KOPT-K1 (cell line): ENCODE results near the gene CHD5.
"Not testable (repeated sequence)": the region's sequence is repeated elsewhere in the genome, so short reads cannot be mapped to it uniquely, and the experiment has no call there.

Experiments used
- H3K27ac ChIP-seq: fragments of 200-600 bp; sonication (generic); 2 replicates; pipeline ENCODE4 v1.5.1; 2016; ENCODE audit warnings: antibody characterized with exemption, mild to moderate bottlenecking, low read depth, low read length; ENCODE audit not compliant: poor library complexity, severe bottlenecking
- H3K36me3 ChIP-seq: fragments of 200-600 bp; sonication (generic); 2 replicates; pipeline ENCODE4 v1.5.1; 2017; ENCODE audit warnings: antibody characterized with exemption, mild to moderate bottlenecking, low read length, moderate library complexity; ENCODE audit not compliant: insufficient read depth
- H3K9me3 ChIP-seq: fragments of 200-600 bp; sonication (generic); 2 replicates; pipeline ENCODE4 v1.5.1; 2017; ENCODE audit warnings: antibody characterized with exemption, low read length, mild to moderate bottlenecking; ENCODE audit not compliant: insufficient read depth, poor library complexity, severe bottlenecking

CHD5 gene

GRCh38 chr1:6083801-6084446, 96.2 kb downstream of the CHD5 start:
- Histone ChIP-seq H3K9me3 (no peaks in the 10 kb centered on the region), H3K27ac (no peak overlapping the region), H3K36me3 (peaks cover 83% of the 10 kb centered on the region)

GRCh38 chr1:6083385-6083784, 96.7 kb downstream of the CHD5 start:
- no peaks in the 10 kb centered on the region for H3K9me3 ChIP-seq
- no peak overlapping the region for H3K27ac ChIP-seq
- peaks cover 85% of the 10 kb centered on the region for H3K36me3 ChIP-seq

DNA sequence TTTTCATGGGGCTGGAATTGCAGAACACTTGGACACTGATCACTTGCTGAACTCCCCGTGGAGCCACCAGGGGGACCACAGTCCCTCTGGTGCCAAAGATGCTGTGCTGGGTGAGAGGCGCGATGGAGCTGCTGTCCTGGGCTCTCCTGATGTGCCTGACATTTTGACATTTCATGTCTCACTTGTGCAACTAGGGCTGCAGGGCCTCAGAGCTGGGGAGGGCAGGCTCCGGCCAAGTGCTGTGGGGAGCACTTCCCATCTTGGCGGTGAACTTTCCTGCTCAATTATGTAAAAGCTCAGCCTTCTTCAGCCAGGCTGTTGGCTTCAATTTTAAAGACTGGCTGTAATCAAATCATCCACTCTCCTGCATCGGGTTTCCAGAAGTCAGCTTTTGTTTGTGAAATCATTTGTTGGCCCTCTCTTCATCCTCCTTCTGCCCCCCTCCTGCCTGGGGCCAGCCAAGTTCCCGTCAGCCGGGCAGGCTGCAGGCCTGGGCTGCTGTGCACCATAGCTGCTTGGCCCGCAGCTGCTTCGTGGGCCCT, 97.6 kb downstream of the CHD5 start:
- Histone ChIP-seq H3K36me3 (peaks cover 87% of the 10 kb centered on the region), H3K27ac (no peak overlapping the region), H3K9me3 (no peaks in the 10 kb centered on the region)

- no peak overlapping the region for H3K27ac ChIP-seq
- H3K36me3 ChIP-seq: peaks cover 90% of the 10 kb centered on the region
- H3K9me3 ChIP-seq: no peaks in the 10 kb centered on the region
These were observed 98.2 kb downstream of the CHD5 start for GRCh38 chr1:6081901-6082300.

GRCh38 chr1:6080469-6080868, 99.7 kb downstream of the CHD5 start:
- Histone ChIP-seq H3K27ac (no peak overlapping the region), H3K9me3 (no peaks in the 10 kb centered on the region), H3K36me3 (peaks cover 100% of the 10 kb centered on the region)

GRCh38 chr1:6077919-6078318, 102.2 kb downstream of the CHD5 start:
- Histone ChIP-seq H3K36me3 (peaks cover 100% of the 10 kb centered on the region), H3K27ac (no peak overlapping the region), H3K9me3 (no peaks in the 10 kb centered on the region)

DNA sequence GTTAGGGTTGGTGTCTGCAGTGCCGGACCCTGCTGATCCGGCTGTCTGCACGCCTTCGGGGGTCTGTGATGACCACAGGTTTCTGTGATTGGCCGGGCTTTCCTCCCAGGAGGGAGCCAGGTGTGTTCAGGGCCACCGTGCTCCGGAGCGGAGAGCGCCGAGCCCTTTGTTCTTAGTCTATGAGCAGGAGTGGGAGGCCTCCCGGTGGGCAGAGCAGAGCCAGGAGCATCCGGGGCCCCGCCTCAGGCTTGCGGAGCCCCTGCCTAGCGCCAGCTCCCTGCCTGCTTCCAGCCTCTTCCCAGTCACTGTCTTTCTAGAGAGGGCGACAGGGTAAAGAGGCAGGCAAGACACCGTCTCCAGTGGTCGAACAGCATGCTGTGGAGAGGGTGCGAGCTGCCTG, 102.6 kb downstream of the CHD5 start:
- Histone ChIP-seq H3K36me3 (peaks cover 100% of the 10 kb centered on the region), H3K27ac (no peak overlapping the region), H3K9me3 (no peaks in the 10 kb centered on the region)

DNA sequence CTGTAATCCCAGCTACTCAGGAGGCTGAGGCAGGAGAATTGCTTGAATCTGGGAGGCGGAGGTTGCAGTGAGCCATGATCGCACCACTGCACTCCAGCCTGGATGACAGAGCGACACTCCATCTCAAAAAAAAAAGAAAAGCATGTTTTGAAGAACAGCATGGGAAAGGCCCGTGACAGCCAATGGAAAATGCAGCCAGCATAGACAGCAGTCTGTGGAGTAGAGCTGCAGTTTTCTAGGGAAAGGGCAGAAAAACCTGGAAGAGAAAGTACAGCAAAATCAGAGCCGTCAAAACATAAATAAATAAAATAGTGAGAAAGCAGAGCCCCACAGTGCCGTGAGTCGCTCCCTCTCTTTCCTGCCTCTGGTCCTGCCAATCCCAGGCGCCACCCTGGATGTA, 103.1 kb downstream of the CHD5 start:
- not testable (repeated sequence) for H3K27ac ChIP-seq, H3K9me3 ChIP-seq
- peaks cover 100% of the 10 kb centered on the region for H3K36me3 ChIP-seq

DNA sequence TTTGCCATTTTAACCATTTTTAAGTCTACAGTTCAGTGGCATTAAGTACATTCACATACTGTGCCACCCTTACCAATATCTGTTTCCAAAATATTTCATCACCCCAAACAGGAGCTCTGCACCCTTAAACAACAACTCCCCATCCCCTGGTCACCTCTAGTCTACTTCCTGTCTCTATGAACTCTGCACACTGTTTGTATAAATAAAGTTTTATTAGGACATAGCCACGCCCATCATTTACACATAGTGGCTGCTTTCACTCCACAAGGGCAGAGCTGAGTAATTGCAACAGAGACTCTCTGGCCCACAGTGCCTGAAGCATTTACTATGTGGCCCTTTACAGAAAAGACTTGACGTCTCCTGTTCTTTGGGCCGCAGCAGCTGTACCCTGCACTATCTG, 104.4 kb downstream of the CHD5 start:
- H3K27ac ChIP-seq: no peak overlapping the region
- H3K9me3 ChIP-seq: no peaks in the 10 kb centered on the region
- peaks cover 100% of the 10 kb centered on the region for H3K36me3 ChIP-seq

- no peaks in the 10 kb centered on the region for H3K9me3 ChIP-seq
- peaks cover 100% of the 10 kb centered on the region for H3K36me3 ChIP-seq
- no peak overlapping the region for H3K27ac ChIP-seq
These were observed 105.8 kb downstream of the CHD5 start for GRCh38 chr1:6074192-6074901.

DNA sequence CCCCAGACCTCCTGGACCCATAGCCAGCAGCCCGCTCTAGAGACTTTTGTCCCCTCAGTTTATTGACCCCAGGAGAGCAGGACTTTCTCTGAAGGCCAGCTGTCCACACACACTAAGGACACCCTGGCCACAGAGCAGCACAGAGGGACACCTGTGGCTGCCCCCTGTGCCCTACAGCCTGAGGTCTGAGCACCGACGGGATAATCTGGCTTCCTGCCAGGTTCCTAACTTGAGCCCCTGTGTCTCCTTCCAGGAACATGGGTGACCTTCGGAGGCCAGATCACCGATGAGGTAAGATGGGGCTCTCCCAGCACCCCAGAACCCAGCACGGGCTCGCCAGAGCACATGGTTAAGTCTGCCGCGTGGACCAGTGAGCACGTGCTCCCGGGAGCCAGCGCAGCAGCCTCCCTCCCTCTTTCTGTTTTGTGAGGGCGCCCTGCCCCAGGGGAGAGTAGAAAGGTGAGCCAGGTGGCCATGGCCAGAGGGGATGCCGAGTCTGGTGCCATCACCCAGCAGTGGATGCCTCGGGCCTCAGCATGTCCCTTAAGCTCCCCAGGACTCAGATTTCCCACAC, 106.6 kb downstream of the CHD5 start:
- Histone ChIP-seq H3K36me3 (peaks cover 100% of the 10 kb centered on the region), H3K27ac (no peak overlapping the region), H3K9me3 (no peaks in the 10 kb centered on the region)

DNA sequence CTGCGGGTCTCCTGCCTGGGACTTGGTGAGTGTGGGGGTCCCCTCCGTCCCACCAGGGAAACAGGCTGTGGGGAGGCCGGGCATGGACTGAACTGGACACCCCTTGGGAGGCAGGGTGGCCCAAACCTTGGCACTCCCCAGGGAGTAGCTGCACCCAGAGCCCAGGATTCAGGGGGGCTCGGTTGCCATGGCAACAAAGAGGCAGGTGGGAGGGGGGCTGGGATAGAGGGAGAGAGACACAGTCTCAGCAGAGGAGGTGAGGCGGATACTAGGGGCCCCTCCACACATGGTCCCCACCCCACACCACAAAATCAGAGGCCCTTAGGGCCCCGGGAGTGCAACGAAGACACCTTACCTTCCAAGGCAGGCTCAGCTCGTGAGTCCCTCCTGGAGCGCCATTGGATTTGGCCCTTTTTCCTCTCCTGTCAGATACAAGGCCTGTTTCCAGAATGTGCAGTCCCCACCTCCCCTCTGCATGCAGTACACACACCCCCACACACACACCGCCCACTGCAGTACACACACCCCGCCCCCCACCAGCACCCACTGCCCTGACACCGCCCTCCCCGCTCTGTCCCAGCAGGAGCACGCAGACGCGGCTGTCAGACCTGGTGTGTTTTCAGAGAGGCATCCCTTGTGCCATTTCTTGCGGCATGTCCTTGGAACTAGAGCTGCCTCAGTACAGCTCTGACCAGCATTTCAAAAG, 107.2 kb downstream of the CHD5 start:
- H3K9me3 ChIP-seq: no peaks in the 10 kb centered on the region
- H3K36me3 ChIP-seq: peaks cover 100% of the 10 kb centered on the region
- H3K27ac ChIP-seq: no peak overlapping the region

DNA sequence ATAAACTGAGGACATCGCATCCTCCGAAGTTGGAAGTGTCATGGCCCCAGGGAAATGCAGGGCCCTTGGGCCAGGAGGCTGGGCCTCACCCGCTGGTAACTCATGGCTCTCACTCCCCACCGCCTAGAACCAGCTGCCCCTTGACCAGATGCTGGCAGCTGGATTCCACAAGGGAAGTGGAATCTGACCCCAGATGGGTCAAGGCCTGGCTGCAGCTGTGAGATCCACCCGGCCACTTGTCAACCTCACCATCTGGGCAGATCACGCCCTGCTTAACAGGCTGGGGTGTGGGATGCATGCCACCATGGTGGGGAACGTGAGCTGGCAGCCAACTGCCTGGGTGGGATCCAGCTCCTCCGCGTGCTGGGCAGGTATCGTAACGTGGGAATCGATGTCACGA, 108.9 kb downstream of the CHD5 start:
- H3K36me3 ChIP-seq: peaks cover 100% of the 10 kb centered on the region
- H3K9me3 ChIP-seq: no peaks in the 10 kb centered on the region
- no peak overlapping the region for H3K27ac ChIP-seq

- Histone ChIP-seq H3K36me3 (peaks cover 100% of the 10 kb centered on the region), H3K9me3 (no peaks in the 10 kb centered on the region), H3K27ac (no peak overlapping the region)
These were observed 109.6 kb downstream of the CHD5 start for GRCh38 chr1:6070450-6070974.

- Histone ChIP-seq H3K36me3 (peaks cover 100% of the 10 kb centered on the region), H3K27ac (no peak overlapping the region)
These were observed 110.5 kb downstream of the CHD5 start for GRCh38 chr1:6069573-6069972.

More at GRCh38 chr1:6069573-6069972, 110.5 kb downstream of the CHD5 start:
- H3K9me3 ChIP-seq: no peaks in the 10 kb centered on the region
